HG03025 (cell line): ENCODE data around the gene SEPHS2.
"Not testable (repeated sequence)": the region's sequence is repeated elsewhere in the genome, so short reads cannot be mapped to it uniquely, and the experiment has no call there.

Experiments
- ATAC-seq: cut with Tn5 transposase; IDR thresholded peaks from one replicate; pipeline ENCODE4 v1.9.1; 2021; ENCODE audit warnings: mild to moderate bottlenecking, moderate library complexity; ENCODE audit not compliant: unreplicated experiment, low FRiP score

The SEPHS2 gene

DNA sequence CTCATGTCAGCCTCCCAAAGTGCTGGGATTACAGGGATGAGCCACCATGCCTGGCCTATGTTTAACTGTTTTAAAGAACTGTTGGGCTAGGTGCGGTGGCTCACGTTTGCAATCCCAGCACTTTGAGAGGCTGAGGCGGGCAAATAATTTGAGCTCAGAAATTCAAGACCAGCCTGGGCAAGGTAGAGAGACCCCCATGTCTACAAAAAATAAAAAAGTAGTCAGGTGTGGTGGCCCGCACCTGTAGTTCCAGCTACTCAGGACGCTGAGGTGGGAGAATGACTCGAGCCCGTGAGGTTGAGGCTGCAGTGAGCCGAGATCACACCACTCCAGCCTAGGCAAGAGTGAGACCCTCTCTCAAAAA, 24.9 kb upstream of the SEPHS2 start:
- no peak for ATAC-seq

DNA sequence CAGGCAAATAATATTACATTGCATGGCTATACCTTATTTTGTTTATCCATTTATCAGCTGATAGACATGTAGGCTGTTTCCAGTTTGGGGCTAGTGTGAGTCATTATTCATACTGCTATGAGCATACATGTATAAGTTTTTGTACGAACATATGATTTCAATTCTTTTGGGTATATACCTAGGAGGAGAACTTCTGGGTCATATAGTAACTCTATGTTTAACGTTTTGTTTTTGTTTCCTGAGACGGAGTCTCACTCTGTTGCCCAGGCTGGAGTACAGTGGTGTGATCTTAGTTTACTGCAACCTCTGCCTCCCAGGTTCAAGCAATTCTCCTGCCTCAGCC, 24.5 kb upstream of the SEPHS2 start:
- no peak for ATAC-seq

DNA sequence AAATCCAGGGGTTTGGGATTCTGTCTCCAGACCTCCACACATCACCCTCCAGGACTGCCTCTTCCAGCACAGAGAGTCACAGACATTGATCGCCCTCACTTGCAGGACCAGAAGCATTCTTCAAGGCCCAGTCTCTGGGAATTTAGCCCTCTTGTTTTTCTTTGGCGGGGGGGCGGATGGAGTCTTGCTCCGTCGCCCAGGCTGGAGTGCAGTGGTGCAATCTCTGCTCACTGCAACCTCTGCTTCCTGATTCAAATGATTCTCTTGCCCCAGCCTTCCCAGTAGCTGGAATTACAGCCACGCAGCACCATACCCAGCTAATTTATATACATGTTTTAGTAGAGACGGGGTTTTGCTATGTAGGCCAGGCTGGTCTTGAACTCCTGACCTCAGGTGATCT, 18.4 kb upstream of the SEPHS2 start:
- no peak for ATAC-seq

DNA sequence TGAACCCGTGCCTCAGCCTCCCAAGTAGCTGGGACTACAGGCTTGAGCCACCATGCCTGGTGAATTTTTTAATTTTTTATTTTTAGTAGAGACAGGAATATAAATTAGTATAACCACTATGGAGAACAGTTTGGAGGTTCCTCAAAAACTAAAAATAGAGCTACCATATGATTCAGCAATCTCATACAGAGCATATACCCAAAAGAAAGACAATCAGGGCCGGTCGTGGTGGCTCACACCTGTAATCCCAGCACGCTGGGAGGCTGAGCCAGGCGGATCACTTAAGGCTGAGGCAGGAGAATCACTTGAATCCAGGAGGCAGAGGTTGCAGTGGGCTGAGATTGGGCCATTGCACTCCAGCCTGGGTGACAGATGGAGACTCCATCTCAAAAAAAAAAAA, 15.8 kb upstream of the SEPHS2 start:
- ATAC-seq, result not testable (repeated sequence)

DNA sequence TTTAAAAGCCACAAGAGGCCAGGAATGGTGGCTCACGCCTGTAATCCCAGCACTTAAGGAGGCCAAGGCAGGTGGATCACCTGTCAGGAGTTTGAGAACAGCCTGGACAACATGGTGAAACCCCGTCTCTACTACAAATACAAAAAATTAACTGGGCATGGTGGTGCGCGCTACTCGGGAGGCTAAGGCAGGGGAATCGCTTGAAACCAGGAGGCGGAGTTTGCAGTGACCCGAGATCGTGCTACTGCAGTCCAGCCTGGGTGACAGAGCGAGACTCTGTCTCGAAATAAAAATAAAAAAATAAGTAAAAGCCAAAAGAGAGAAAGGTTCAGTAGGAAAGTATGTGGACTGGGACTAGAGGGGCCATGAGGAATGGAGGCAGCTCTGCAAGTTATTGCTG, 13.8 kb upstream of the SEPHS2 start:
- ATAC-seq, result no peak

DNA sequence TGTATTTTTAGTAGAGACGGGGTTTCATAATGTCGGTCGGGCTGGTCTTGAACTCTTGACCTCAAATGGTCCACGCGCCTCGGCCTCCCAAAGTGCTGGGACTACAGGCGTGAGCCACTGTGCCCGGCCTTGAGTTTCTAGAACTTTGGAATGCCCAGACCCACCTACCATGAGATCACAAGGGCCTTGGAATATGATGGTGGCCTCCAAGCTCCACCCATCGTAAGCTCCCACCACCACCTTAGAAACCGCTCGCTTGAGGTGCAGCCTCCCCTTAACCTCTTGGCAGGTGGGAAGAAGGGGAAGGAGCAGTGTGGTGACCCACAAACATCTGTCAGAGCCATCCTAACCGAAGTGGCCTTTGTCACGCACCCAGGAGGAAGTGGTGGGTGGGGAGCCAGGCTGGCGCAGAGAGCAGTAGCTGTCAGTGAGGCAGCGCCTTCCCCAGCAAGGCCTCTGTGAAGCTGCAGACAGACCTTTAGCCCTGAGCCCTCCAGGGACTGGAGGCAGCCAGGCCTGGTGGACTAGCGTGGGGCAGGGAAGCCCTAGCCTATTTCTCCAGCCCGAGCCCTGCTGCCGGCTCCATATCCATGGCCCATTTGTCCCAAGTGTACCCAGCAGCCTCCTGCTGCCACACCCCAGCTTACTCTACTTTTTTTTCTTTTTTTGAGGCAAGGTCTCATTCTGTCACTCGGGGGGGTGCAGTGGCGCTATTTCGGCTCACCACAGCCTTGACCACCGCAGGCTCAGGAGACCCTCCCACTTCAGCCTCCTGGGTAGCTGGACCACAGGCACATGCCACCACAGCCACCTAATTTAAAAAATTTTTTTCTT, 13.1 kb upstream of the SEPHS2 start:
- peak; percentile 55 for ATAC-seq

DNA sequence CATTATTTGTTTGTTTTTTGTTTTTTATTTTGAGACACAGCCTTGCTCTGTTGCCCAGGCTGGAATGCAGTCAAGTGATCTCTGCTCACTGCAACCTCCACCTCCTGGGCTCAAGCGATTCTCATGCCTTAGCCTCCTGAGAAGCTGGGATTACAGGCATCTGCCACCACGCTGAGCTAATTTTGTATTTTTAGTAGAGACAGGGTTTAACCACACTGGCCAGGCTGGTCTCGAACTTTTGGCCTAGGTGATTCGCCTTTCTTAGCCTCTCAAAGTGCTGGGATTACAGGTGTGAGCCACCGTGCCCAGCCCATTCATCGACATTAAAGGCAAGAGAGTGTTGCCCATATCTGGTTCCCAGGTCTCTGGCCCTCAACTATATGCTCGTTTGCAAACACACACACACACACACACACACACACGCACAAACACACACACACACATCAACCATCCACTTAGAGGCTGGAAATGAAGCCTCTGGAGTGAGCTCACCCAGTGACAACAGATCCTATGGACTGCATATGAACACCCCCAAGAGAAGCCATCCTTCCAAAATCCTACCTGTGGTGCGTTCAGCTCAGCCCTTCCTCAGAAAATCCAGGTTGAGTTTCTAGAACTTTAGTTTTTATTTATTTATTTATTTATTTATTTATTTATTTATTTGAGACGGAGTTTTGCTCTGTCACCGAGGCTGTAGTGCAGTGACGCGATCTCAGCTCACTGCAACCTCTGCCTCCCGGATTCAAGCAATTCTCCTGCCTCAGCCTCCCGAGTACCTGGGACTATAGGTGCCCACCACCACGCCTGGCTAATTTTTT, 12.3 kb upstream of the SEPHS2 start:
- ATAC-seq, result no peak

DNA sequence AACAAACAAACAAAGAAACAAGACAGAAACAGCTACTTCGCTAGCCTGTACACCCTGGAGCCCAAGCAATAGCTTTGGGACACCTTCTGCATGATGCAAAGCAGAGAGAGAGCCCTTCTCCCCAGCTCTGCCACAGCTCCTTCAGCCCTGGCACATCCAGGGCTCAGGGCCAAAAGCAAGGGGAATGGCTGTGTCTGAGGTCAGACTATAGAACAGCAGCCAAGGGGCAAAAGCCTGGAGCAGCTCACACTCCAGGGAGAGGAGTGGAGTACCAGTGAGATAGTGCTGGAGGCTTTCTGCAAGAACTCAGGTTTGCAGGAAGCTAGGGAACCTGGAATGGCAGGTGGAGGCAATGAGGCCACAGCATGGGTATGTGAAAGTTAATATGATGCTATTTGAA, 11.6 kb upstream of the SEPHS2 start:
- no peak for ATAC-seq

DNA sequence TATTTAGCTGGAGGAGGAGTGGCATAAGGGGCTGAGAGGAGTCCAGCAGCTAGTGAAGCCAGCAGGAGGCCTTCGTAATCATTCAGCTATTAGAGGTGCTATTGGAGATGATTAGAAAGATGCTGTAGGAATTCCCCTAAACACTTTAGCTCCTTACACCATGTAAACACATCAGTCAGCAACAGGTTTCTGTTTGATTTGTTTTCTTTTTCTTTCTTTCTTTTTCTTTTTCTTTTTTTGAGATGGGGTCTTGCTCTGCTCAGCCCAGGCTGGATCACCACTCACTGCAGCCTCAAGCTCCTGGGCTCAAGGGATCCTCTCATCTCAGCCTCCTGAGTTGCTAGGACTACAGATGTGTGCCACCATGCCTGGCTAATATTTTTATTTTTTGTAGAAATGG, 10.6 kb upstream of the SEPHS2 start:
- ATAC-seq, result no peak

DNA sequence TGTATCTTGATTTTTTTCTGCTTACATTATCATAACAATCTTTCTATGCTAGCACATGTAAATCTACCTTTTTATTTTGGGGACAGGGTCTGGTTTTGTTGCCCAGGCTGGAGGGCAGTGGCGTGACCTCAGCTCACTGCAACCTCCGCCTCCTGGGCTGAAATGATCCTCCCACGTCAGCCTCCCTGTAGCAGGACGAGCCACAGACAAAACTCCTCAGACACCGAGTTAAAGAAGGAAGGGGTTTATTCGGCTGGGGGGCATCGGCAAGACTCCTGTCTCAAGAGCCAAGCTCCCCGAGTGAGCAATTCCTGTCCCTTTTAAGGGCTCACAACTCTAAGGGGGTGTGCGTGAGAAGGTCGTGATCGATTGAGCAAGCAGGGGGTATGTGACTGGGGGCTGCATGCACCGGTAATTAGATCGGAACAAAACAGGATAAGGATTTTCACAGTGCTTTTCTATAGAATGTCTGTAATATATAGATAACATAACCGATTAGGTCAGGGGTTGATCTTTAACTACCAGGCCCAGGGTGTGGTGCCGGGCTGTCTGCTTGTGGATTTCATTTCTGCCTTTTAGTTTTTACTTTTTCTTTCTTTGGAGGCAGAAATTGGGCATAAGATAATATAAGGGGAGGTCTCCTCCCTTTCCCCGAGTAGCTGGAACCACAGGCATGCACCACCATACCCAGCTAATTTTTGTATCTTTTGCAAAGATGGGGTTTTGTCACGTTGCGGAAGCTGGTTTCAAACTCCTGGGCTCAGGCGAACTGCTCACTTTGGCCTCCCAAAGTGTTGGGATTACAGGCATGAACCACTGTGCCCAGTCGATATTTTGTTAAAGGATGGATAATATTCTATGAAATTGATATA, 7.3 kb upstream of the SEPHS2 start:
- ATAC-seq, result not testable (repeated sequence)

DNA sequence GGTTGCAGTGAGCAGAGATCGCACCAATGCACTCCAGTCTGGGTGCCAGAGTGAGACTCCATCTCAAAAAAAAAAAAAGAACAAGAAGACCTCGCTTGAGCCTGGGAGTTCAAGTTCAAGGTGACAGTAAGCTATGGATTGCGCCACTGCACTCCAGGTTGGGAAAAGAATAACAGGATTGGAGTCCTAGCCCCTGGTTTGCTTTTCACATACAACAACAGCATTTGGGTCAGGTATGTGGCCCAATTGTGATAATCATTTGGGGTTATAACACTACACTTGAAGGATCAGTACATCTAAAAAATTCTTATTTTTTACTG, 3.4 kb upstream of the SEPHS2 start:
- ATAC-seq, result no peak

DNA sequence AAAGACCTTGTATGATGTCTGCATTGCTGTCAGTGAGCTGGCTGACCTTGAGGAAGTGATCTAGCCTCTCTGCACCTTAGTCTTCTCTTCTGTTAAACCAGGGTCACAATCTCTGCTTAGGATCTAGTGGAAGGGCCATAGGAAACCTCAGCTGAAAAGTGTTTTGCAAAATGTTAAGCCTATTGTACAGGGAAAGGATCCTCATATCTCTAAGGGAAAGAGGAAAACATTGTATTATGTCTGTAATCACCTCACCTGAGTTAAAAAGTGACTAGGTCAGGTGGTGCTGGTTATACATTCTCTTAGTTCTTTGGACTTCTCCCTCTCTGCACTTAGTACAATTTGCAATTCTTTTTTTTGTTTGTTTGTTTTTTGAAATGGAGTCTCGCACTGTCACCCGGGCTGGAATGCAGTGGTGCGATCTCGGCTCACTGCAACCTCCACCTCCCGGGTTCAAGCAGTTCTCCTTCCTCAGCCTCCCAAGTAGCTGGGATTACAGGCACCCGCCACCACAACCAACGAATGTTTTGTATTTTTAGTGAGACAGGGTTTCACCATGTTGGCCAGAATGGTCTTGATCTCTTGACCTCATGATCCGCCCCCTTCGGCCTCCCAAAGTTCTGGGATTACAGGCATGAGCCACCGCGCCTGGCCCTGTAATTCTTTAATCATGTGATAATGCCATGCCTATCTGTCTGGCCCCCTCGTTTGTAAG, 2.0 kb upstream of the SEPHS2 start:
- no peak for ATAC-seq

DNA sequence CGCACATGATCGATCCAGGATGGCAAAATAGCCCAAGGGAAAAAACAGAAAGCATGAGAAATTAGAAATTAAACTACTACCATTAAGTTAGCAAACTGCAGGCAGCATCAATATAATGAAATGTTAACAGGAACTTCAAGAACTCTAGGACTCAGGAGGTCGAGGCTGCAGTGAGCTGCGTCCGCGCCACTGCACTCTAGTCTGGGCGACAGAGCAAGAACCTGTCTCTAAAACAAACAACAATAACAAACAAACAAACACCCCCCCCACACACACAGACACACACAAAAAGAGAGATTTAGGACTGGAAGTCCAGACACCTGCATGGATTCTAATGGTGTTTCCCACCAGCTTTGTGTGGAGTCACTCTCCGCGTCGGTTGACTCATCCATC, 525 bp upstream of the SEPHS2 start:
- ATAC-seq, result no peak

DNA sequence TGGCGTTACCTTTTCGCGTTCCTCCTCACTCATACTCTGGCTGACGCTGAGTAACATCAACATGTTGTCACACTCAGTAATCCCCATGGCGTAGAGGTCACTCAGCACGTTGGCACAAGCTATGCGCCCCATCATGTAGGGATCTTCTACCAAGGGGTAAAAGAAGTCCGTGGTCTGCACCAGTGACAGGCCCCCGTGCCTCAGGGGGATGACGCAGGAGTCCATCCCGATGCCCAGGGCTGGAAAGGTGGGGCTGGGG, 596 bp downstream of the SEPHS2 start:
- ATAC-seq, result no peak

DNA sequence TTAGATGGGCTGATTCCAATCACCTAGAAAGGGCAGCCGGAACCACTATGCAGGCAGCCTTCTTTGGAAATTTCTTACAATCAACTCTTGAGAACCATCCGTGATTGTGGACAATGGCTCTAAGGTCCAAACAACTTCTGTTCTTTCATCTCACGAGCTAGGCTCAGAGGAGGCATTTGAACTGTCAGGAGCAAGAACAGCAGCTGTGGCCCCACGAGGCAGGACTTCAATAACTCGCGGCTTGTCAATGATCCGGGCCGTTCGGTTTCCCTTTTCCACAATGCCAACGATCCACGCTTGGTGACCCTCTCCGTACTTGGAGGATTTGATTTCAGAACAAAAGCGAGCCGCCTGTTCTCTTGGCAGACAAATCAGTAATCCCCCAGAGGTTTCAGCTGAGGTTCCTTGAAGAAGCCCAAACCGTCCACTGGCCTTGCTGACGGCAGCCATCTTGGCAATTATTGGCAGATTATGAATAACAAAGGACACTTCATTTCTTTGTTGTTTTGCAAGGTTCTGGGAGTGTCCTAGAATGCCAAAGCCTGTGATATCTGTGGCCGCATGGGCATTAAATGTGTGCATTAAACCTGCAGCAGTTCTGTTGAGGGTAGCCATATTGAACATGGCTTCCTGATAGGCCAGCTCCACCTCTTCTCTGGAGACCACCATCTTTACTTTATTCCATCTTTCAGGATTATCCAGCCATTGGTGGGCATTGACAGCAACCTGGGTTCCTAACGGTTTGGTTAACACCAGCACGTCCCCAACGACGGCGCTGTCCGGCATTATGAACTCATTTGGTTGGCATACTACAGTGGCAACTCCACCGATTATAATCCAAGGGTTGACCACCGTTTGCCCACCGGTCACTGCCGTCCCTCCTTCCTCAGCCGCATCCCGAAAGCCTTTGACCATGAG, 1.2 kb downstream of the SEPHS2 start:
- peak; percentile 16 for ATAC-seq

DNA sequence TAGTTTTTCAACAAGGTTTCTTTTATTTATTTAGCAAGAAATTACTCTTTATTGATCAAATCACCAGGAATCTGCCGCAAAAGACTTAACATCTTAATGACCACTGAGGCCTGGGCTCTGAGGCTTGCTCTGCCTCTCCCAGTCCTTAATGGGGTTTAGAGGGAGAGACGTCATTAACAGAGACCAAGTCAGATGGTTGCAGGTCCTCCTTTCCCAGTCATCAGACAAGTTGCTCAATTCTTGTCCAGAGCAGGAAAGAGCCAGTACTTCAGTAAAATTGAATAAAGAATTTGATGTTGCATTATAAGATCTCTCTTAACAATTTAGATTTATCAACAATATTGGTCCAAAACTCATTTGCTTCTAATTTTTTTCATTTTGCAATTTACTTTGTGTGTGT, 2.0 kb downstream of the SEPHS2 start:
- ATAC-seq, result no peak

DNA sequence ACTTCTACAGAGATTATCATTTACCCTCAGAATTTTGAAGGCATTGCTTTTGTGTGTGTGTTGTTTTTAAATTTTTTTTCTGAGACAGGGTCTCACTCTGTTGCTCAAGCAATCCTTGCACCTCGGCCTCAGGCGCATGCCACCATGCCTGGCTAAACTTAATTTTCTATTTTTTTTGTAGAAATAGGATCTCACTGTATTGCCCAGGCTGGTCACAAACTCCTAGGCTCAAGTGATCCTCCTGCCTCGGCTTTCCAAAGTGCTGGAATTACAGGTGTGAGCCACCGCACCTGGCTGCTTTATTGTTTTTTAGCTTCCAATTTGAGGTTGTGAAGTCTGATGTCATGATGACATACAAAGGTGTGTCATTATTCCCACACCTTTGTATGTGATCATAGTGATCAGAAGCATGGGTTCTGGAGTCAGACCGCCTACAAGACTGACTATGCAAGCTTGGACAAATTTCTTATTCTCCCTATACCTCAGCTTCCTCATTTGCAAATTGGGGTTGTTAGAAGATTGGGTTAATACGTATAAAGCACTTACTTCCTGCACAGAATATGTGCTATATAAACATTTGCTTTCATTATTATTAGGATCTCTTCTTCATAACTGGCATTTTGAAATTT, 5.8 kb downstream of the SEPHS2 start:
- no peak for ATAC-seq

DNA sequence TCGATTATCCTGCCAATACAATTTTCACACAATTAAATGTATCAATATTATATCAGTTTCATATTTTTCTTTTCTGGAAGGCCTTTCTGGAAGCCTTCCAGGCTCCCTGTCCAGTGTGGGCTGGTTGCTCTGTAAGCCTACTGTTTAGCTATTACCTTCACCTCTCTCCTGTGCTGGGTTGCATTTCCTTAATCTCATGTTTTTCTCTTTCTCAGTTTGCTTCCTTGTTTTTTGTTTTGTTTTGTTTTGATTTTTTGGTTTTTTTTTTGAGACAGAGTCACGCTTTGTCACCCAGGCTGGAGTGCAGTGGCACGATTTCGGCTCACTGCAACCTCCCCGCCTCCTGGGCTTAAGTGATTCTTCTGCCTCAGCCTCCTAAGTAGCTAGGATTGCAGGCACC, 6.8 kb downstream of the SEPHS2 start:
- ATAC-seq, result no peak

DNA sequence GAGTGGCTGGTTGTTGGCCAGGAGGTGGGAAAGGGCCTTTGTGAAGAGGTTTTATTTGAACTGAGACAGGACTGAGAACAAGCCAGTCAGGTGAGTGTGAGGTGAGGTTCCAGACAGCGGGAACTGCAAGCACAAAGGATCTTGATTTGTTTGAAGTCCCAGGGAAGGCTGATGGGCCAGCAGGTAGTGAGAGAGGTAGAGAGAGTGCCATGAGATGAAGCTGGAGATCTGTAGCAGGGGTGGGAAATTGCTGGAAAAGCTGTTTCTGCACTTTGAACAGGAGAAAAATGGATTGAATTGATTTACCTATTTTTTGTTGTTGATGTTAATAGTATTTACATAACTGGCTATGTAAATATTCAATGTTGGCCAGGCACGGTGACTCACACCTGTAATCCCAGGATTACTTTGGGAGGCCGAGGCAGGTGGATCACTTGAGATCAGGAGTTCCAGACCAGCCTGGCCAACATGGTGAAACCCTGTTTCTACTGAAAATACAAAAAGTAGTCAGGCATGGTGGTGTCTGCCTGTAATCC, 8.1 kb downstream of the SEPHS2 start:
- ATAC-seq, result no peak
